Stimulated activated CD8-positive, alpha-beta memory T cell treated with anti-CD3 and anti-CD28 coated beads, Interleukin-2, amount 100 ng/mL, for 1 hour (primary cell): Measurements from ENCODE around the gene GAB4.
"Not testable (repeated sequence)": the region's sequence is repeated elsewhere in the genome, so short reads cannot be mapped to it uniquely, and the experiment has no call there.

Experiments used
- DNase-seq, 2 donors: peaks; one replicate each; pipeline ENCODE4 v3.0.0-alpha.2; 2020; ENCODE audit warnings: low read depth in 2 of 2

The GAB4 gene

GRCh38 chr22:17007852-17008731, at the start of gene GAB4:
GAB4 (minus strand) TSS chr22:17008222; CDS start chr22:17008114, 108 bp downstream.
- no peak for DNase-seq

- no peak for DNase-seq
Measured at GRCh38 chr22:17056807-17057206, 48.8 kb upstream of the GAB4 start.

GRCh38 chr22:17056058-17056457, 48.0 kb upstream of the GAB4 start:
- DNase-seq: no peak

GRCh38 chr22:17047656-17048055, 39.6 kb upstream of the GAB4 start:
- no peak for DNase-seq

GRCh38 chr22:17046566-17047348, 38.7 kb upstream of the GAB4 start:
- DNase-seq: no peak

- DNase-seq: no peak
Measured at GRCh38 chr22:17043521-17043920, 35.5 kb upstream of the GAB4 start.

- DNase-seq: not testable (repeated sequence)
Measured at GRCh38 chr22:17036842-17037711, 29.1 kb upstream of the GAB4 start.

GRCh38 chr22:17035976-17036841, 28.2 kb upstream of the GAB4 start:
- not testable (repeated sequence) for DNase-seq

GRCh38 chr22:17035246-17035645, 27.2 kb upstream of the GAB4 start:
- no peak for DNase-seq

GRCh38 chr22:17034532-17034931, 26.5 kb upstream of the GAB4 start:
- DNase-seq: not testable (repeated sequence)

GRCh38 chr22:17032277-17032676, 24.3 kb upstream of the GAB4 start:
- not testable (repeated sequence) for DNase-seq

GRCh38 chr22:17024380-17024779, 16.4 kb upstream of the GAB4 start:
- not testable (repeated sequence) for DNase-seq

- DNase-seq: not testable (repeated sequence)
Measured at GRCh38 chr22:17015552-17015951, 7.5 kb upstream of the GAB4 start.

GRCh38 chr22:17014101-17014440, 6.0 kb upstream of the GAB4 start:
- not testable (repeated sequence) for DNase-seq

GRCh38 chr22:17013396-17014100, 5.5 kb upstream of the GAB4 start:
- no peak for DNase-seq

- DNase-seq: no peak
Measured at GRCh38 chr22:17012267-17012666, 4.2 kb upstream of the GAB4 start.

GRCh38 chr22:17009640-17010291, 1.7 kb upstream of the GAB4 start:
- no peak for DNase-seq

- DNase-seq: no peak
Measured at GRCh38 chr22:17007257-17007656, 765 bp downstream of the GAB4 start.

GRCh38 chr22:16989915-16990314, 18.1 kb downstream of the GAB4 start:
- no peak for DNase-seq

GRCh38 chr22:16988257-16988656, 19.8 kb downstream of the GAB4 start:
- DNase-seq: no peak
